Lower leg skin (tissue), 3 donors: Measurements from ENCODE around the gene GNG7.

ENCODE experiments used
- POLR2A ChIP-seq, 2 donors: fragments of 450-650 bp; IDR thresholded peaks; one replicate each; pipeline ENCODE4 v1.6.1; 2016 to 2017; ENCODE audit warnings: antibody characterized with exemption in 2 of 2, mild to moderate bottlenecking in 1 of 2, moderate library complexity in 1 of 2
- TF ChIP-seq, protein P1 (sequence below), 3 donors: fragments of 450-650 bp; IDR thresholded peaks; one replicate each; pipeline ENCODE4 v1.5.1; 2016; ENCODE audit warnings: antibody characterized with exemption in 3 of 3, mild to moderate bottlenecking in 3 of 3, moderate library complexity in 2 of 3

DNA sequence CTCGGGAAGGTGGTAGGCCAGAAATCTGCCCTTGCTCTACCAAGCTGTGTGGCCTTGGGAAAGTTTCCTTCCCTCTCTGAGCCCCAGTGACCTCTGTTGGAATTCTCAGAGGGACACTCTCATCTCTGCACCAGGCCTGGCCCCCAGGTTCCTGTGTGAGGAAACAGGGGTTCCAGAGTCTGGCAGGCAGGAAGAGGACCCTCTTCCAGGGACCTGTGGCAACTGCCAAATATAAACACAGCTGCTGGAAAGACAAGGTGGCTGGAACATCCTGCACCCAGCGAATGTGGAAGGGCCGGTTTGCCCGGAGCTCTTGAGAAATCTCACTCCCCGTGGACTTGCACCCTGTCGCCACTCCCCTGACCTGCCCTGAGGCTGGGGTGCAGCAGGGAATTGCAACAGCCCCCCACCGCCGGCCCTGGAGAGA lies 173.8 kb downstream of the GNG7 start:
- TF ChIP-seq, protein P1, sequence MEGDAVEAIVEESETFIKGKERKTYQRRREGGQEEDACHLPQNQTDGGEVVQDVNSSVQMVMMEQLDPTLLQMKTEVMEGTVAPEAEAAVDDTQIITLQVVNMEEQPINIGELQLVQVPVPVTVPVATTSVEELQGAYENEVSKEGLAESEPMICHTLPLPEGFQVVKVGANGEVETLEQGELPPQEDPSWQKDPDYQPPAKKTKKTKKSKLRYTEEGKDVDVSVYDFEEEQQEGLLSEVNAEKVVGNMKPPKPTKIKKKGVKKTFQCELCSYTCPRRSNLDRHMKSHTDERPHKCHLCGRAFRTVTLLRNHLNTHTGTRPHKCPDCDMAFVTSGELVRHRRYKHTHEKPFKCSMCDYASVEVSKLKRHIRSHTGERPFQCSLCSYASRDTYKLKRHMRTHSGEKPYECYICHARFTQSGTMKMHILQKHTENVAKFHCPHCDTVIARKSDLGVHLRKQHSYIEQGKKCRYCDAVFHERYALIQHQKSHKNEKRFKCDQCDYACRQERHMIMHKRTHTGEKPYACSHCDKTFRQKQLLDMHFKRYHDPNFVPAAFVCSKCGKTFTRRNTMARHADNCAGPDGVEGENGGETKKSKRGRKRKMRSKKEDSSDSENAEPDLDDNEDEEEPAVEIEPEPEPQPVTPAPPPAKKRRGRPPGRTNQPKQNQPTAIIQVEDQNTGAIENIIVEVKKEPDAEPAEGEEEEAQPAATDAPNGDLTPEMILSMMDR (IDR thresholded peaks at IDR 0.05) = no peak
- no peak for TF ChIP-seq POLR2A (IDR thresholded peaks at IDR 0.05)
